ENCODE data around the gene EVPL. TPM values are rescaled to one million over a fixed set of nuclear protein-coding genes. Genes with fewer than 3 reads are reported as not detected.

The EVPL gene
- total and polyA plus RNA-seq, 2 of the 13 experiments (the other 11 are each of a cell fraction or from before 2014, with no cell fraction given) = 2.1 to 8.2 TPM

GRCh38 chr17:76005263-76006149 lies 21.6 kb downstream of the EVPL start (continued):
- no peak for TF ChIP-seq USF2 (IDR thresholded peaks at IDR 0.05; ENCODE audit: low read depth, low read length)
- no peak for TF ChIP-seq USF2 (CRISPR knock-in tag; IDR thresholded peaks at IDR 0.05; ENCODE audit: borderline replicate concordance)
- peak; percentile 52 to 69; a peak in 3 of 4 replicates for TF ChIP-seq HMGXB4 (CRISPR knock-in tag; IDR thresholded peaks at IDR 0.05; ENCODE audit: borderline replicate concordance in 1 of 2, low read depth in 1 of 2)
- TF ChIP-seq, protein P1, sequence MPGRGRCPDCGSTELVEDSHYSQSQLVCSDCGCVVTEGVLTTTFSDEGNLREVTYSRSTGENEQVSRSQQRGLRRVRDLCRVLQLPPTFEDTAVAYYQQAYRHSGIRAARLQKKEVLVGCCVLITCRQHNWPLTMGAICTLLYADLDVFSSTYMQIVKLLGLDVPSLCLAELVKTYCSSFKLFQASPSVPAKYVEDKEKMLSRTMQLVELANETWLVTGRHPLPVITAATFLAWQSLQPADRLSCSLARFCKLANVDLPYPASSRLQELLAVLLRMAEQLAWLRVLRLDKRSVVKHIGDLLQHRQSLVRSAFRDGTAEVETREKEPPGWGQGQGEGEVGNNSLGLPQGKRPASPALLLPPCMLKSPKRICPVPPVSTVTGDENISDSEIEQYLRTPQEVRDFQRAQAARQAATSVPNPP (CRISPR knock-in tag; IDR thresholded peaks at IDR 0.05) = no peak
- TF ChIP-seq, protein P2, sequence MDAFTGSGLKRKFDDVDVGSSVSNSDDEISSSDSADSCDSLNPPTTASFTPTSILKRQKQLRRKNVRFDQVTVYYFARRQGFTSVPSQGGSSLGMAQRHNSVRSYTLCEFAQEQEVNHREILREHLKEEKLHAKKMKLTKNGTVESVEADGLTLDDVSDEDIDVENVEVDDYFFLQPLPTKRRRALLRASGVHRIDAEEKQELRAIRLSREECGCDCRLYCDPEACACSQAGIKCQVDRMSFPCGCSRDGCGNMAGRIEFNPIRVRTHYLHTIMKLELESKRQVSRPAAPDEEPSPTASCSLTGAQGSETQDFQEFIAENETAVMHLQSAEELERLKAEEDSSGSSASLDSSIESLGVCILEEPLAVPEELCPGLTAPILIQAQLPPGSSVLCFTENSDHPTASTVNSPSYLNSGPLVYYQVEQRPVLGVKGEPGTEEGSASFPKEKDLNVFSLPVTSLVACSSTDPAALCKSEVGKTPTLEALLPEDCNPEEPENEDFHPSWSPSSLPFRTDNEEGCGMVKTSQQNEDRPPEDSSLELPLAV (CRISPR knock-in tag; conservative IDR thresholded peaks at IDR 0.05; ENCODE audit: low read depth) = no peak
- TF ChIP-seq ZNF264 (CRISPR knock-in tag; IDR thresholded peaks at IDR 0.05) = no peak
- TF ChIP-seq ZNF678 (CRISPR knock-in tag; IDR thresholded peaks at IDR 0.05) = no peak
- 0 out of 2 replicates have a peak, but pooled peaks have one; percentile 37 for TF ChIP-seq ZNF776 (CRISPR knock-in tag; IDR thresholded peaks at IDR 0.05)
- no peak for TF ChIP-seq MXI1 (IDR thresholded peaks at IDR 0.05; ENCODE audit: borderline replicate concordance, low read depth, low read length)
- no peak; the same call in 1 of the 2 replicates for TF ChIP-seq CBX5 (CRISPR knock-in tag; IDR thresholded peaks at IDR 0.05; ENCODE audit: borderline replicate concordance)
- peak; percentile 40; the same call in 1 of the 2 replicates for TF ChIP-seq FOXJ3 (CRISPR knock-in tag; IDR thresholded peaks at IDR 0.05; ENCODE audit: borderline replicate concordance)
- TF ChIP-seq, protein P3, sequence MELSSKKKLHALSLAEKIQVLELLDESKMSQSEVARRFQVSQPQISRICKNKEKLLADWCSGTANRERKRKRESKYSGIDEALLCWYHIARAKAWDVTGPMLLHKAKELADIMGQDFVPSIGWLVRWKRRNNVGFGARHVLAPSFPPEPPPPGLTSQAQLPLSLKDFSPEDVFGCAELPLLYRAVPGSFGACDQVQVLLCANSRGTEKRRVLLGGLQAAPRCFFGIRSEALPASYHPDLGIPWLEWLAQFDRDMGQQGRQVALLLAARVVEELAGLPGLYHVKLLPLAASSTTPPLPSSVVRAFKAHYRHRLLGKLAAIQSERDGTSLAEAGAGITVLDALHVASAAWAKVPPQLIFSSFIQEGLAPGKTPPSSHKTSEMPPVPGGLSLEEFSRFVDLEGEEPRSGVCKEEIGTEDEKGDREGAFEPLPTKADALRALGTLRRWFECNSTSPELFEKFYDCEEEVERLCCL (CRISPR knock-in tag; IDR thresholded peaks at IDR 0.05; ENCODE audit: borderline replicate concordance) = no peak
- no peak for TF ChIP-seq ZNF703 (CRISPR knock-in tag; IDR thresholded peaks at IDR 0.05; ENCODE audit: borderline replicate concordance)
- no peak for TF ChIP-seq NCOR1 (IDR thresholded peaks at IDR 0.05; ENCODE audit: borderline replicate concordance, low read length)
- TF ChIP-seq ZNF558 (CRISPR knock-in tag; IDR thresholded peaks at IDR 0.05; ENCODE audit: borderline replicate concordance) = no peak
- TF ChIP-seq ZNF777 (CRISPR knock-in tag; IDR thresholded peaks at IDR 0.05) = no peak

All from HepG2 (cell line).